SH-SY5Y (cell line): ENCODE measurements around the gene TRIM72.

Experiments
- GATA2 ChIP-seq: IDR thresholded peaks from 2 replicates; pipeline ENCODE4 v1.6.1; 2011; ENCODE audit warnings: mild to moderate bottlenecking, low read depth, low read length
- GATA3 ChIP-seq: IDR thresholded peaks from 2 replicates; pipeline ENCODE4 v1.6.1; 2011; ENCODE audit warnings: low read depth, mild to moderate bottlenecking, low read length, moderate library complexity

DNA sequence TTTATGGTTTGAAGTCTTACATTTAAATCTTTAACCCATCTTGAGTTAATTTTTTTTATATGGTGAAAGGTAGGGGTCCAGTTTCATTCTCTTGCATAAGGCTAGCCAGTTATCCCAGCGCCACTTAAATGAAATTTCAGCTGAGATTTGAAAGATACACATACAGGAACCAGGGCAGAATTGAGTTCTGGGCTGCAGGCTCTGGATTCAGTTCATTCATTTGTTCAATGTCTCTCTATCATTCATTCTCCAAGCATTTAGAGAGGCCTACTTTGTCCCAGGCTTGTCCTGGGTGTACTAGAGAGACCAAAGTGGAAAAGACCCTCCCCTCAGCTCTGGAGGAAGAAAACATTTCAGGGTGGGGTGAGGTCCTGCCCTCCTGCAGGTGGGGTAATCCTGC, 577 bp upstream of the TRIM72 start:
- TF ChIP-seq GATA3 (no peak), GATA2 (no peak)
